HG03571 (cell line): Measurements from ENCODE around the gene SMIM43.
A peak's percentile ranks its signal among the peaks of the same experiment; 100 is the strongest.
"Not testable (repeated sequence)": the region's sequence is repeated elsewhere in the genome, so short reads cannot be mapped to it uniquely, and the experiment has no call there.

Experiments used
- ATAC-seq: cut with Tn5 transposase; IDR thresholded peaks from one replicate; pipeline ENCODE4 v1.9.1; 2021; ENCODE audit not compliant: unreplicated experiment

The SMIM43 gene

DNA sequence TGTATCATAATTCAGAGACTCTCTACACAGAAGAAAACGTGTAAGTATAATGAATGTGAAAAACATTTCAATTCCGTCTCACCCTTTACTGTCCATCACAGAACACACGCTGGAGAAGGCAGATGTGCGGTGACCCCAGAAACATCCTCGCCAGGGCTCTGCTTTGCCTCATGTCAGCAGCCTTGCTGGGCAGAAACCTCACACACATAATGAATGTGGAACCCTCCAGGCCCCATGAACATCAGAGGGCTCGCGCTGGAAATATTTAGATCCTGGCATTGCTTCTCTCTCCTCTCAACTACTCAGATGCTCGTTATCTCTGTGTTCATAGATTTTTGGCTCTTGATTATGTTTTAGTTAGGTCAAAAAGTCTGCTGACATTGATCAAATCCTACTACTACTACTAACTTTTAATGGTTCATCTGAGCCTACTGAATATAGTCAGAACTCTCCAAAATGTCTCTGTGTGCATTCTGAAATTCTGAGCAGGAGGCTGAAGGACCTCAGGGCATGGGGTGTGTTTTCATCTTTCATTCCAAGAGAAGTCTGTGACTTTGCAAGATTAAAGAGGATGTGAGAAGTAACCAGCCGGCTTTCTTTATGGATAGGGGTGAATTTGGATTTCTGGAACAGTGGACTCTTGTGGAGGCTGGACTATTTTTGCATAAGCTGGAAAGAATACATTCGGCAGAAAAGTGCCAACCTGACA, 27.0 kb downstream of the SMIM43 start:
- ATAC-seq, result no peak

DNA sequence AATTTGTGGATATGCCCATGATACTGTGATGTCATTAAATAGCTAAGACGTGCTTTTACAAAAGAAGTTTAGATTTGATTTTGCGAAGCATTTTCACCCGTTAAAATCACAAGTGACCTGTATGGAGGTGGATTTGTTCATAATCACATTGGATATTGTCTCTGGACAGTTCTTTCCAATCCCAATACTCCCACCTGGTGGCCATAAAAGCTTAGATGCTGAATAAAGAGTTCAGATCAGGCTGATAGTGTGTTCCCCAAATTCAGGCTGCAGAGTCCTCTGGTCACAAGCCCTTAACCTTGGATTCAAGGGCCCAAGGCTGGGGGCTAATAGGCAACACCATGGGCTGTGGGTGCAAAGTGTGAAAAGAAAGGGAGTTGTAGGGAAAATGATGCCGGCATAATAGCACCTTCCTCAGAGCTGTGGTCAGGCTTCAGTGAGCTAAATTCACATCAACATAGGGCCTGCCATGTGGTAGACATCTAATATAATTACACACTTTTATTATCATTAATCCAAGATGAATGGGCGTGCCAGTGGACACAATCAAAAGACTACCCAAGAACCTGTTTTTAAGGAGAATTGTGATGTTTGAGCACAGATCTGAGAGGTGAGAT, 28.1 kb downstream of the SMIM43 start:
- ATAC-seq, result no peak

DNA sequence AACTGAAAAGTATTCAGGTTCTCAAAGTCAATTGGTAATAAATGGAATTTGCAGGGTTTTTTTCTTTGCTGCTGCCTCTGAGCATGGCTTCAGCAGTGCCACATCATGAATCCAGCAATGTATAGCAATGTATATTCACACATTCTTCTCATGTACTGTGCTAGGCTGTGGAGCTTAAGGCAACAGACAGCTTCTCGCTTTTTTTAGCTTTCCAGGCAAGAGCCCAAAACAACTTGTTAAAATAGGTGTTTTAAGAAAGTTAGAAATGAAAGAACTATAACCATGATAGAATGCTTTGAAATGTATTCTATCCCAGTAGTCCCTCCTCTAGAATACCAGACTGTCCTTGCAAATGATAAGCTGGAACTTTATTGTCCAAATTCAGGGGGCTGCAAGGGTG, 30.4 kb downstream of the SMIM43 start:
- ATAC-seq, result no peak

- ATAC-seq, result no peak
Observed at GRCh38 chr4:121733942-121734341, 31.0 kb downstream of the SMIM43 start.

DNA sequence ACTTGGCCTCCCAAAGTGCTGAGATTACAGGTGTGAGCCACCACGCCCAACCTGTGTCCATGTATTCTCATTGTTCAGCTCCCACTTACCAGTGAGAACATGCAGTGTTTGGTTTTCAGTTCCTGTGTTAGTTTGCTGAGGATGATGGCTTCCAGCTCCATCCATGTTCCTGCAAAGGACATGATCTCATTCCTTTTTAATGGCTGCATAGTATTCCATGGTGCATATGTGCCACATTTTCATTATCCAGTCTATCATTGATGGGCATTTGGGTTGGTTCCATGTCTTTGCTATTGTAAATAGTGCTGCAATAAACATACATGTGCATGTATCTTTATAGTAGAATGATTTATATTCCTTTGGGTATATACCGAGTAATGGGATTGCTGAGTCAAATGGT, 35.2 kb downstream of the SMIM43 start:
- not testable (repeated sequence) for ATAC-seq

DNA sequence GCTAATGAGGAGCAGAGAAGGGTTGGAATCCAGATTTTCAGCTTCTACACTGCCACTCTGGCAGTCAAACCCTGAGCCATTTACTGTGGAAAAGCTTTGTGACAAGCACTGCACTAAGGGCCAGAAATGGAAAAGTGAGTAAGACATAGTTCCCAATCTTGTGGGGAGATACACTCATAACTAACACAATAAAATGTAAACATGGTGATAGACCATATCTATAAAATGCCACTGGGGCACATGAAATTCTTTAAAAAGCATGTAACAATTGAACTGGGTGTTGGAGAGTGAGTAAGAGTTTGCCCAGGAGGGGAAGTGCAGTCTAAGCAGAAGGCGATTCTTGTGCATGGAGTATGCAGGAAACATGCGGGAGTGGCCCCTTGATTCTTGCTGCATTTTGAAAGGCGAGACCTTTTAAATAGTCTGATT, 36.2 kb downstream of the SMIM43 start:
- no peak for ATAC-seq

DNA sequence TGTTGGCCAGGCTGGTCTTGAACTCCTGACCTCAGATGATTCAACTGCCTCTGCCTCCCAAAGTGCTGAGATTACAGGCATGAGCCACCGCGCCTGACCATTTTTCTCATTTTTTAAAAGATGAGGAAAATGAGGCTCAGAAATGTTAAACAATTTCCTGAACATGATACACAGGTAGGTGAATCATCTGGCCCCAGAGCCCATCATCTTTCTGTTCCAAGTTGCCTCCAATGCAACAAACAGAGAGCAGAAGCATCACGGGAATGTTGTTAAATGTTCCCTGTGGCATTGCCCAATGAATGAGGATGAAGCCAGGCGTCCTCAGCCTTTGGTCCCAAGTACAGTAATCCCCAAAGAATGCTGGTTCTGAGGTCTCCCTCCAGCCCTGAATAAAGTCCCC, 36.9 kb downstream of the SMIM43 start:
- no peak for ATAC-seq

DNA sequence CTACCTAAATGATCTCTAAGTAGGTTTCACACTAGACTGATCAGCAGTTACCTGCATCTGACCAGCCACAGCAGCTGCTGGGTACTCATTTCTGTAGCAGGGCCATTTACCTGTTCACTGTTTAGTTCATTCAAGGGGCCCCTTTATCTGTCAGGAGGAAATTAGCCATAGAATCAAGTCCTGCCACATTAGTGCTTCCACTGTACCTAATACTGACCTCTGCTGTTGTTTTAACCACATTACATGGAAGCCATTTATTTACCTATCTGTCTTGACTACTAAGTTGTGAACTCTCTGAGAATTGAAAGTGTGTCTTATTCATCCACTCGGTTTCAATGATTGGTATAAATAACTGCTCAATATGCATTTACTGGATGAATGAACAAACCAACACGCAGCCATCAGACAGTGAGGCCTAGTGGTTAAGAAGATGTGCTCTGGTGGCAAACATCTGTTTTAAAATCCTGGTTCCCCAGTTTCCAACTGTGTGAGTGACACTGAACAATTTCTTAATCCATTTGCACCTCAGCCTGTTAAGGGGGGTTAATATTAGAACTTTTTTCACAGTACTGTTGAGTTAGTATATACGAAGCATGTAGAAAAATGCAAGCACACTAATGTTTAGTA, 38.2 kb downstream of the SMIM43 start:
- ATAC-seq, result peak; percentile 95

GRCh38 chr4:121724671-121725070, 40.3 kb downstream of the SMIM43 start:
- ATAC-seq, result no peak

GRCh38 chr4:121721700-121722099, 43.3 kb downstream of the SMIM43 start:
- ATAC-seq, result no peak

DNA sequence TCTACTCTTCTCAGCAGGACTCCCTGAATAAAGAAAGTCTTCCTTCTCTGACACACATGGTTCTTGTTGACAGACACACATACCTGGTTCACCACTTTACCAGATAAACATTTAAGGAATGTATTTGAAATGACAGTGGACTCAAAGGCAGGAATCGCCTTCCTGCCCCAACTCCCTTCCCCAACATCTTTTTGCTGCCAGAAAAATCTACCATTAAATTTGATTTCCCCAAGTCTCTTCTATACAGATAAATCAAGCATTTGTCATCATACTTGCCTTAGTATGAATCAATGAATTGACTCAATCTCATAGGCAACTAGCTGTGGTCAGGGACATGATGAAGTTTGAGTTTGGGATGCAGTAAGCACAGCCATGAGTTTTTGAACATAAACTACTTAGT, 44.9 kb downstream of the SMIM43 start:
- ATAC-seq, result no peak

- ATAC-seq, result no peak
Observed at GRCh38 chr4:121717680-121718237, 47.2 kb downstream of the SMIM43 start.

DNA sequence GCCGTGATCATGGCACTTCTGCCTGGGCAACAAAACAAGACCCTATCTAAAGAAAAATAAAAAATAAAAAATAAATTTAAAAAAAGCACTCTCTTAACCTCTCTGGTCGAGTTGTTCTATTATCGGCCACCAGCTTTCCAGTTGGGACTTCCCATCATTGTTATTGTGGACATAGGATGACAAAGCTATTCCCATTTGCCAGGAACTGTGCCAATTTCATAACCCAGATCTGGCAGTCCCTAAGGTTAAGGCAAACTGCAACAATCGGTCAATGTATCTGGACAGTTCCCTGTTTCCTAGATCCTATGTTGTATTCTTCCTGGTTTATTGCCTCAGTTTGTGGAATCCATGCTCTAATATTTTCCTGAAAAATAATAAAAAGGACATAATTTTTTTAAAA, 50.4 kb downstream of the SMIM43 start:
- no peak for ATAC-seq

DNA sequence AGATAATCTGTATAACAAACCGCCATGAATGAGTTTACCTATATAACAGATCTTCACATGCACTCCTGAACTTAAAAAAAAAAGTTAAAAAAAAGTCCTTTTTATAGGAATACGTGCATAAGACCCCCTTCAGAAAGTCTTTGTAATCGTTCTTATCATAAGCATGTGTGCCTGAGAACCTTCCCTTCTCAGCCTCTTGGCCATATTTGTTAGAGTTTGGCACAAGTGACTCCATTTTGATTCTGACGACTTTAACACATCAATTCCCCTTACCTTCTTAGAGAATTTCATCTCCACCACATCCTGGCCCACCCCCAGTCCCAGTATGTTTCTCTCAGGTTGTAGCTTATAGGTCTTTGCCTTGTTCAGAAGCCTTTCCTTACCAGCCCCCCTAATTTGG, 52.2 kb downstream of the SMIM43 start:
- no peak for ATAC-seq

DNA sequence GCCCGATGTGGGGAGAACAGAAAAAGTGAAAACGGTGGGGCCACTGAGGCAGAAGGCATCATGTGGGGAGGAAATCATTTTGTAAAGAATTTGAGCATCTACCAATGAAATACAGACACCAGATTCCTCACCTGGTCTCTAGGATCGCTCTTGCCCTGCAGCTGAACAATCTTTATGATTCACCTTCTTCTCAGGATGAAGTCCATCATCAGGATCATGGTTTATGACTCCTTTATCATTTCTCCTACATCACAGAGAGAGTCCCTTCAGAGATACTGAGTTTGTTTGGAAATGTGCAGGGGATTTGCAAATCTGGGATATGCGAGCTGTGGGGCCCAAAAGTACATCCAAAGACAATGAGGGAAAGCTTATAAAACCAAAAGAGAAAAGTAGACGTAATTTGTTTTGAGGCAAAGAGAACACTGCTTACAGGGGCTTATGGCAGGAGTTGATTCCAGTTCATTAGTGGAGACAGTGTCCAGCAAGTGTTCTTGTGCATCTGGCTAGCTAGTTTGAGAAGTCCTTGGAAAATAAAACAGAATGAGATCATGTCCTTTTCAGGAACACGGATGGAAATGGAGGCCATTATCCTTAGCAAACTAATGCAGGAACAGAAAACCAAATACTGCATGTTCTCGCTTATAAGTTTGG, 52.8 kb downstream of the SMIM43 start:
- no peak for ATAC-seq

- peak; percentile 86 for ATAC-seq
Observed at GRCh38 chr4:121711263-121712000, 53.5 kb downstream of the SMIM43 start.

DNA sequence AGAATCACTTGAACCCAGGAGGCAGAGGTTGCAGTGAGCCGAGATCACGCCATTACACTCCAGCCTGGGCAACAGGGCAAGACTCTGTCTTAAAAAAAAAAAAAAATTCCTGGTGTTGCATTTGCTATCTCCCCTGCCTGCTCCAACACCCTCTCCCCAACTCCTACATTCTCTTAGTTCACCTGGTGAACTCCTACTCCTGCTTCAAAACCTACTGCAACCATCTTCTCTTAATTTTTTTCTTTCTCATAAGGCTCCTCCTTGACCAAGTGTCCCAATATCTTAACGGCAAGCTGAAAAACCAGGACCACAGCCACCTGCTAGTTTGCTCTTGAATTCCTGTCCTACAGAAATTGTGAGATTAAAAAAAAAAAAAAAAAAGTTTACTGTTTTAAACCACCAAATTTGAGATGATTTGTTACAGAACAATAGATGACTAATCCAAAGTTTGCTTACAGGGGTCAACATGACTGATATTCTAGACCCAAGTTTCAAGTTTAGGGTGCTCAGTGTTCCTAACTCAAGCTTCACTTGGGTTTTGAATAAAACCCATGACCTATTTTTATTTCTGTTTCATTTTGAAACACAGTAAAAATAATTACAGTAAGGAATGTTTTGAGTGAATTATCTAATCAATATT, 55.1 kb downstream of the SMIM43 start:
- ATAC-seq, result no peak
